Activated CD4-positive, alpha-beta T cell treated with anti-CD3 and anti-CD28 coated beads, Interleukin-2, amount 10 ng/mL, durations not matched to agents 7 days and 5 days (primary cell): ENCODE data around the gene PRKAG2. TPM values are rescaled to one million over a fixed set of nuclear protein-coding genes. Genes with fewer than 3 reads are reported as not detected.

Source experiments
- CTCF ChIA-PET: fragments of 350-600 bp; sonication (Branson Sonifier 250); formaldehyde crosslinking; loops from one replicate; lab custom pipeline; 2021; ENCODE audit warnings: antibody characterized with exemption; lab: Charles Lee
- POLR2A ChIA-PET: fragments of 350-600 bp; sonication (Branson Sonifier 250); formaldehyde crosslinking; loops from one replicate; lab custom pipeline; 2021; ENCODE audit warnings: antibody characterized with exemption; lab: Charles Lee
- DNase-seq: peaks from one replicate; pipeline ENCODE4 v3.0.0-alpha.2; 2020
- H3K27ac Mint-ChIP-seq: one replicate; pipeline ENCODE4 v1.8.0; 2021; ENCODE audit warnings: mild to moderate bottlenecking, moderate library complexity, mixed read lengths
- H3K27me3 Mint-ChIP-seq: one replicate; pipeline ENCODE4 v1.8.0; 2021; ENCODE audit warnings: mixed read lengths
- H3K36me3 Mint-ChIP-seq: one replicate; pipeline ENCODE4 v1.8.0; 2021; ENCODE audit warnings: low read depth, mixed read lengths
- H3K4me1 Mint-ChIP-seq: one replicate; pipeline ENCODE4 v1.8.0; 2021; ENCODE audit warnings: mixed read lengths
- H3K4me3 Mint-ChIP-seq: one replicate; pipeline ENCODE4 v1.8.0; 2021; ENCODE audit warnings: mild to moderate bottlenecking, moderate library complexity, mixed read lengths
- H3K9me3 Mint-ChIP-seq: one replicate; pipeline ENCODE4 v1.8.0; 2021; ENCODE audit warnings: mixed read lengths
- total RNA-seq, 2 experiments: library from RNA; stranded (reverse); gene quantifications; one replicate each; pipeline ENCODE4 v1.2.3, GENCODE V29; 2021

The PRKAG2 gene
- total RNA-seq, 2 experiments from 2014 or later: 27.5 to 32.3 TPM

GRCh38 chr7:151722533-151722932 is 154.4 kb downstream of the PRKAG2 start:
- Mint-ChIP-seq H3K27me3 (no peaks in the 10 kb centered on the region), H3K9me3 (no peaks in the 10 kb centered on the region), H3K4me1 (peaks cover 5% of the 10 kb centered on the region), H3K36me3 (no peaks in the 10 kb centered on the region), H3K4me3 (no peak overlapping the region), H3K27ac (no peak overlapping the region)
- CTCF ChIA-PET: no interaction called here
- DNase-seq: no peak
- POLR2A ChIA-PET: no interaction called here

- Mint-ChIP-seq H3K4me3 (no peak overlapping the region), H3K36me3 (no peaks in the 10 kb centered on the region), H3K27ac (no peak overlapping the region), H3K27me3 (no peaks in the 10 kb centered on the region), H3K4me1 (peaks cover 3% of the 10 kb centered on the region), H3K9me3 (no peaks in the 10 kb centered on the region)
- ChIA-PET CTCF (no interaction called here), POLR2A (no interaction called here)
- no peak for DNase-seq
Observed at GRCh38 chr7:151721694-151722093, 155.2 kb downstream of the PRKAG2 start.

DNA sequence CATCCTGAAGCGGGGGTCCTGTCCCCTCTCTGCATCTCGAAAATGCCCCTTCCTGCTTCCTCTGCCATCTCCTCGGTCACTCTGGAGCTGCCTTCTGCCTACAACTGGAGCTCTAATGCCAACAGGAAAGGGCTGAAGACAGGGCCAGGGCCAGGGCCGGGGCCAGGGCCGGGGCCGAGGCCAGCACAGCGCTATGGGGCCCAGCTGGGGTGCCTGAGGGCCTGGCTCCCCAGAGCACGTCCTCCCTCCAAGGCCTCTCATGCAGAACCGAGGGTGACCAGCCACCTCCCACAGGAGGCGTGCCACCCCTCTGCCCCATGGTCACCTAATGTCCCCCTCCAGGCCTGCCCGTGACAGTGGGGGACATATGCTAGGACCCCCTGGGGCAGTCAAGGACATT is 155.7 kb downstream of the PRKAG2 start:
- no peak overlapping the region for H3K27ac Mint-ChIP-seq
- H3K27me3 Mint-ChIP-seq: no peaks in the 10 kb centered on the region
- no peaks in the 10 kb centered on the region for H3K9me3 Mint-ChIP-seq
- POLR2A ChIA-PET: no interaction called here
- no peak overlapping the region for H3K4me3 Mint-ChIP-seq
- DNase-seq: no peak
- CTCF ChIA-PET: no interaction called here
- H3K4me1 Mint-ChIP-seq: no peaks in the 10 kb centered on the region
- H3K36me3 Mint-ChIP-seq: no peaks in the 10 kb centered on the region

- Mint-ChIP-seq H3K4me3 (no peak overlapping the region), H3K9me3 (no peaks in the 10 kb centered on the region), H3K27ac (no peak overlapping the region), H3K36me3 (no peaks in the 10 kb centered on the region), H3K27me3 (no peaks in the 10 kb centered on the region), H3K4me1 (peaks cover 1% of the 10 kb centered on the region)
- no peak for DNase-seq
- POLR2A ChIA-PET: no interaction called here
- CTCF ChIA-PET: no interaction called here
Observed at GRCh38 chr7:151720280-151720679, 156.6 kb downstream of the PRKAG2 start.

DNA sequence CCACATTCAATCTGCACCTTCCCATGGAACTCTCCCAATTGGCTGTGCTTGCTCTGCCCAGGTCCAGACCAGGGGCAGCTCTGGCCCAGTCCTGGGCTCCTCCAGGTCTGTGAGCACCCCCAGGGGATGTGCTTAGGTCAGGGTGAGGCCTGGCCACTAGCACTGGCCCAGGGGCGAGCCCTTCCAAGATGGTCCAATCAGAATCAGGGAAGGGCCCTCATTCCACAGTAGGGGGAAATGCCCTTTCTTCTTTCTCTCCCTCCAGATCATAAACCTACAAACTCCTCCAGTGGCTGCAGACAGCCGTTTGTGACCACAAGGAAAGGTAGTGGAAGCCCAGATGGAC is 157.0 kb downstream of the PRKAG2 start:
- no peak for DNase-seq
- Mint-ChIP-seq H3K4me1 (peaks cover 1% of the 10 kb centered on the region), H3K36me3 (no peaks in the 10 kb centered on the region), H3K4me3 (no peak overlapping the region), H3K27ac (no peak overlapping the region), H3K27me3 (no peaks in the 10 kb centered on the region), H3K9me3 (no peaks in the 10 kb centered on the region)
- ChIA-PET CTCF (no interaction called here), POLR2A (no interaction called here)

DNA sequence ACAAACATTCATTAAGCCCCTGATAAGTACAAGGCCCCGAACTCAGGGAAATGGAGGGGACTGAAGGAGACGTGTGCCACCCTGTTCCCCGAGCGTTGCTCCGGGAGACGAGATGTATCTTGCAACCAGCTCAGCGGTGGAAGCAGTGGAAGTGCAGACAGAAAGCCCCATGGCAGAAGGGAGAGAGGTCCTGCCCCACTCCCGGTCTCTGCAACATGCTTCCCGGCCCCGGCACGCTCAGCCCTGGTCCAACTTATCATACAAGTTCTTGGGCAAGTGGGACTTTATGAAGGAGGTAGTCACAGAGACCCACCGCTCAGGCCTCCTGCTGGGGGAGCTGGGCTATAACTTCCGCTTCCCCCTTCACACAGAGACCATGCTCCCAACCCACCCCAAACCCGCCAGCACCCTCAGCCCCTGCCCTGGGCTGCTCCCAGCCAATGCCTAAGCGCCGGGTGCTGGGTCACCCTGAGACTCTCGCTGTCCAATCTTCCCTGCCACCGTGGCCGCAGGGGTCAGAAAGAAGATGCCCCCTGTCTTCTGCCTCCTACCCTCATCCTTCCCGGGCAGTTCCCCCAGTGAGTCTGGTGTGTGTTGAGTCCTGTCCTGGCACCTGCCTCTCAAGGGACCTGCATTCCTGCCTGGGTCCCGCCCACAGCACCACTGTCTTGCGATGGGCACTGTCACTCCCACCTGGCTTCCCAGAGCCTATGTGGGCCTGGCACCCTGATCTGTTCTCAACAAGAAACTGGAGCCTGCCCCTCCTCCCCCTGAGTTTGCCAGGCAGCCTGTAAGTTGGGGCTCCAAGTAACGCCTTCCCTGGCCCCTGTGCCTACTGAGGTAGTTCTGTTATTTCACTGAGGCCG is 157.7 kb downstream of the PRKAG2 start:
- POLR2A ChIA-PET: no interaction called here
- no peak overlapping the region for H3K27ac Mint-ChIP-seq
- H3K27me3 Mint-ChIP-seq: no peaks in the 10 kb centered on the region
- H3K9me3 Mint-ChIP-seq: no peaks in the 10 kb centered on the region
- no peaks in the 10 kb centered on the region for H3K36me3 Mint-ChIP-seq
- peaks cover 1% of the 10 kb centered on the region for H3K4me1 Mint-ChIP-seq
- H3K4me3 Mint-ChIP-seq: no peak overlapping the region
- CTCF ChIA-PET: interaction anchor here (0.7 kb wide), 1 partner anchor 684 kb away, joined by 5 read pairs; no protein-coding TSS in a partner anchor
- DNase-seq: no peak

- ChIA-PET POLR2A (no interaction called here), CTCF (no interaction called here)
- no peak for DNase-seq
- Mint-ChIP-seq H3K27ac (no peak overlapping the region), H3K4me3 (no peak overlapping the region), H3K36me3 (no peaks in the 10 kb centered on the region), H3K4me1 (peaks cover 1% of the 10 kb centered on the region), H3K9me3 (no peaks in the 10 kb centered on the region), H3K27me3 (no peaks in the 10 kb centered on the region)
Observed at GRCh38 chr7:151717918-151718317, 159.0 kb downstream of the PRKAG2 start.

GRCh38 chr7:151717415-151717814 is 159.5 kb downstream of the PRKAG2 start:
- Mint-ChIP-seq H3K27me3 (no peaks in the 10 kb centered on the region), H3K4me1 (peaks cover 1% of the 10 kb centered on the region), H3K36me3 (no peaks in the 10 kb centered on the region), H3K4me3 (no peak overlapping the region), H3K27ac (no peak overlapping the region), H3K9me3 (no peaks in the 10 kb centered on the region)
- DNase-seq: no peak
- ChIA-PET CTCF (no interaction called here), POLR2A (no interaction called here)

DNA sequence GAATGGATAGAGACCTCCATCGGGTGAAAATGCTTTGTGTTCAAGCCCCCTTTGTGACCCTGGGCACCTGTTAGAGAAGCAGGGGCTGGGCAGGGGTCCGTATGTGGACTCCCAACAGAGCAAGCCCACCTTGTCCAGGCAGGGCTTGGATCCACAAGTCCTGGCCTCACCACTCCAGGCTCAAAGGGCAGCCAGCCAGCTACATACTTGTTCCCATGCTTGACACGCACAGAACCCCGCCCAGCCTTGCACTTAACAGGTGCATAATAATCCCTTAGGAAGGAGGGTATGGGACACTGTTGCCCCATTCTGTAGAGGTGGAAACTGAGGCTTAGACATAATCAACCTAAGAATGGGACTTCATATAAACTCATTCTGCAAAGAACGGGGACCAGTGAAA is 160.6 kb downstream of the PRKAG2 start:
- no peak overlapping the region for H3K4me3 Mint-ChIP-seq
- DNase-seq: no peak
- no peaks in the 10 kb centered on the region for H3K9me3 Mint-ChIP-seq
- ChIA-PET POLR2A (no interaction called here), CTCF (no interaction called here)
- no peak overlapping the region for H3K27ac Mint-ChIP-seq
- H3K27me3 Mint-ChIP-seq: no peaks in the 10 kb centered on the region
- peaks cover 1% of the 10 kb centered on the region for H3K4me1 Mint-ChIP-seq
- no peaks in the 10 kb centered on the region for H3K36me3 Mint-ChIP-seq

DNA sequence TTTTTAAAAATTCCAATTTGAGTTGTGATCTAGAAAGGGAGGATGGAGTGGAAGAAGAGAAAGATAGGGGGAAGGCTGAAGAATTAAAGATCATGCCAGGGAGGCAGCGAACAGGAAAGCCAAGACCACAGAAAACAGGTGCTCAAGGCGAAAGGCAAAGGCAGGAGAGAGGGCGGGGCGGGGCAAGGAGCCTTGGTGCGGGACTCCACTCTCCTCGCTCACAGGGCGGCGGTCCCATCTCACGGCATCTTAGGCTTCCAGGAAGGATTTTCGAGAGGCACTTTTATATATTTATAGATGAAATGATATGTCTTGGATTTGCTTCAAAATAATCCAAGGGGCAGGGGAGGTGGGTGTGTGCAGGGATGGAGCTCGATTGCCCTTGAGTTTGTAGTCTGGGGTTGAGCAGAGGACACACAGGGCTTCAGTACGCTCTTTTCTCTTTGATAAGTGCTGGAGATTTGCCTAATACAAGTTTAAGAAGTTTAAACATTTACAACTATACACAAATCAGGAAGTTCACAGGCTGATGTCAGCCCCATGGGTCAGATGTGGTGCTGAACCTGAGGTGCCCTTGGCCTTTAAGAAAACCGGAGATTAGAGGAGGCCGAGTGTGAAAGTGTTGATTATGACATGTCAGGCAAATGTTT is 161.1 kb downstream of the PRKAG2 start:
- H3K27ac Mint-ChIP-seq: no peak overlapping the region
- POLR2A ChIA-PET: no interaction called here
- no peaks in the 10 kb centered on the region for H3K36me3 Mint-ChIP-seq
- H3K4me3 Mint-ChIP-seq: no peak overlapping the region
- H3K4me1 Mint-ChIP-seq: peaks cover 1% of the 10 kb centered on the region
- H3K9me3 Mint-ChIP-seq: no peaks in the 10 kb centered on the region
- CTCF ChIA-PET: interaction anchor here (0.5 kb wide), 1 partner anchor 923 kb away, joined by 3 read pairs; no protein-coding TSS in a partner anchor
- H3K27me3 Mint-ChIP-seq: no peaks in the 10 kb centered on the region
- DNase-seq: no peak

DNA sequence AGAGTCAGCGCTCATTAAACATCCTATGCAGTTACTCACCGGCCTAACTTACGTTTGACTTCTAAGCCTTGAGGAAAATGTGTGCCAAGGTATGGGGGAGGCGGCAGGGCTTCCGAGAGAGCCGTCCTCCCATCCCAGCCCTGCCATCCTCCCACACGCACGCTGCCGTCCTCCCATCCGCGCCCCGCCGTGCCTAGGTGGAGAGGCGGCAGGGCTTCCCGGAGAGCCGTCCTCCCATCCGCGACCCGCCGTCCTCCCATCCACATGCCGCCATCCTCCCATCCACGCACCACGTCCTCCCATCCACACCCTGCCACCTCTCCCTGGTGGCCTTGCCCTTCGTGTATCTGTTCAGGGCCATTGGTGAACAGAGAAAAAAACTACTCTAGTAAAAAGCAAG is 162.7 kb downstream of the PRKAG2 start:
- Mint-ChIP-seq H3K4me3 (no peak overlapping the region), H3K4me1 (peaks cover 1% of the 10 kb centered on the region), H3K9me3 (no peaks in the 10 kb centered on the region), H3K27ac (no peak overlapping the region), H3K36me3 (no peaks in the 10 kb centered on the region), H3K27me3 (no peaks in the 10 kb centered on the region)
- DNase-seq: no peak
- ChIA-PET CTCF (no interaction called here), POLR2A (no interaction called here)

DNA sequence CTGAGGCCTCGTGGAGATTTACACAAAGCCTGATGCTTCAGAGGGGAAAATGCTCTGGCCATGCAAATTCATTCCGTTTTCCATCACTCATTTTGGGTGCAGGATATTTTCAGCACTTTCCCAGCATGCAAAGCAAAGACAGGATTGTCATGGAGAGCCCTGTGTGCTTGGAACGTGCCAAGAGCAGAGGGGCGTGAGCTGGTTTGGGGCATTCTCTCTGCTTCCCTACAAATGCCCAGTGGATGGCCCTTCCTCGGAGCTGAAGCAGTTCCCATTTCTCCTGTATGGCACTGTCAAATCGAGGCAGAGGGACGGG is 164.1 kb downstream of the PRKAG2 start:
- Mint-ChIP-seq H3K4me1 (peaks cover 1% of the 10 kb centered on the region), H3K27ac (no peak overlapping the region), H3K4me3 (no peak overlapping the region), H3K9me3 (no peaks in the 10 kb centered on the region), H3K36me3 (no peaks in the 10 kb centered on the region), H3K27me3 (no peaks in the 10 kb centered on the region)
- DNase-seq: no peak
- ChIA-PET CTCF (no interaction called here), POLR2A (no interaction called here)

GRCh38 chr7:151711906-151712809 is 164.8 kb downstream of the PRKAG2 start:
- no peaks in the 10 kb centered on the region for H3K36me3 Mint-ChIP-seq
- H3K27me3 Mint-ChIP-seq: no peaks in the 10 kb centered on the region
- H3K4me1 Mint-ChIP-seq: peaks cover 1% of the 10 kb centered on the region
- H3K27ac Mint-ChIP-seq: no peak overlapping the region
- DNase-seq: no peak
- ChIA-PET POLR2A (no interaction called here), CTCF (no interaction called here)
- H3K4me3 Mint-ChIP-seq: no peak overlapping the region
- H3K9me3 Mint-ChIP-seq: no peaks in the 10 kb centered on the region
